ENCODE results near the gene SYNM. TPM values are rescaled to one million over a fixed set of nuclear protein-coding genes. Genes with fewer than 3 reads are reported as not detected.

Gene SYNM
- total RNA-seq, 1 experiment from 2014 or later: 7.3 TPM

DNA sequence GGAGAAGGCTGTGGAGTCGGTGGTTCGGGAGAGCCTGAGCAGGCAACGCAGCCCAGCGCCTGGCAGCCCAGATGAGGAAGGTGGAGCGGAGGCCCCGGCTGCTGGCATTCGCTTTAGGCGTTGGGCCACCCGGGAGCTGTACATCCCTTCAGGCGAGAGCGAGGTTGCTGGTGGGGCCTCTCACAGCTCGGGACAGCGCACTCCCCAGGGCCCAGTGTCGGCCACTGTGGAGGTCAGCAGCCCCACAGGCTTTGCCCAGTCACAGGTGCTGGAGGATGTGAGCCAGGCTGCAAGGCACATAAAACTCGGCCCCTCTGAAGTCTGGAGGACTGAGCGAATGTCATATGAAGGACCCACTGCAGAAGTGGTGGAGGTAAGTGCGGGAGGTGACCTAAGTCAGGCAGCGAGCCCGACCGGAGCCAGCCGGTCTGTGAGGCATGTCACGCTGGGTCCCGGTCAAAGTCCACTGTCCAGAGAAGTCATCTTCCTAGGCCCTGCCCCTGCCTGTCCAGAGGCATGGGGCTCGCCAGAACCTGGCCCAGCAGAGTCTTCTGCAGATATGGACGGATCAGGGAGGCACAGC lies 26.7 kb downstream of the SYNM start:
- in situ Hi-C loops (cut with HindIII; ENCODE audit: low pct_unique_long_range_greater_than_20kb, low sequenced_read_pairs): no loop called here
- no peak for DNase-seq (ENCODE audit: low read depth)

DNA sequence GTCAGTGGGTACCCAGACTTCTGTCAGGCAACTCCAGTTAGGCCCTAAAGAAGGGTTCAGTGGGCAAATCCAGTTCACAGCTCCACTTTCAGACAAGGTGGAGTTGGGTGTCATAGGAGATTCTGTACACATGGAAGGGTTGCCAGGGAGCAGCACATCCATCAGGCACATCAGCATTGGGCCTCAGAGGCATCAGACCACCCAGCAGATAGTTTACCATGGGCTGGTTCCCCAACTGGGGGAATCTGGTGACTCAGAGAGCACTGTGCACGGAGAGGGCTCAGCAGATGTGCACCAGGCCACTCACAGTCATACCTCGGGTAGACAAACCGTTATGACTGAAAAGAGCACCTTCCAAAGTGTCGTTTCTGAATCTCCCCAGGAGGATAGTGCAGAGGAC lies 27.2 kb downstream of the SYNM start:
- in situ Hi-C loops (cut with HindIII; ENCODE audit: low pct_unique_long_range_greater_than_20kb, low sequenced_read_pairs): no loop called here
- DNase-seq (ENCODE audit: low read depth): no peak

DNA sequence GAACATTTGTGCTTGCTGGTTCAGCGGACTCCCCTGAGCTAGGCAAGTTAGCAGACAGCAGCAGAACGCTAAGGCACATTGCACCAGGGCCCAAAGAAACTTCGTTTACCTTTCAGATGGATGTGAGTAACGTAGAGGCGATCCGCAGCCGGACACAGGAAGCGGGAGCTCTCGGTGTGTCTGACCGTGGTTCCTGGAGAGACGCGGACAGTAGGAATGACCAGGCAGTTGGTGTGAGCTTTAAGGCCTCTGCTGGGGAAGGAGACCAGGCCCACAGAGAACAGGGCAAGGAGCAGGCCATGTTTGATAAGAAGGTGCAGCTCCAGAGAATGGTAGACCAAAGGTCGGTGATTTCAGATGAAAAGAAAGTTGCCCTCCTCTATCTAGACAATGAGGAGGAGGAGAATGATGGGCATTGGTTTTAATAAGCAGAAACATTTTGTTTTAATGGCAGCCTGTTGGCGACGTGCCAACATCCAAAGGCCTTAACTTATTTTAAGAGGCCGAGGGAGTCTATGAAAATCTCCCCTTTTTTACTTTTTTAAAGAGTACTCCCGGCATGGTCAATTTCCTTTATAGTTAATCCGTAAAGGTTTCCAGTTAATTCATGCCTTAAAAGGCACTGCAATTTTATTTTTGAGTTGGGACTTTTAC lies 27.9 kb downstream of the SYNM start:
- in situ Hi-C loops (cut with HindIII; ENCODE audit: low pct_unique_long_range_greater_than_20kb, low sequenced_read_pairs): no loop called here
- DNase-seq (ENCODE audit: low read depth): no peak

- DNase-seq (ENCODE audit: low read depth): no peak
- in situ Hi-C loops (cut with HindIII; ENCODE audit: low pct_unique_long_range_greater_than_20kb, low sequenced_read_pairs): no loop called here
Measured at GRCh38 chr15:99134317-99134821, 29.5 kb downstream of the SYNM start.

- DNase-seq (ENCODE audit: low read depth): no peak
- in situ Hi-C loops (cut with HindIII; ENCODE audit: low pct_unique_long_range_greater_than_20kb, low sequenced_read_pairs): no loop called here
Measured at GRCh38 chr15:99135194-99135593, 30.3 kb downstream of the SYNM start.

GRCh38 chr15:99137111-99137546 lies 32.2 kb downstream of the SYNM start:
- in situ Hi-C loops (cut with HindIII; ENCODE audit: low pct_unique_long_range_greater_than_20kb, low sequenced_read_pairs): no loop called here
- no peak for DNase-seq (ENCODE audit: low read depth)

- DNase-seq (ENCODE audit: low read depth): no peak
- in situ Hi-C loops (cut with HindIII; ENCODE audit: low pct_unique_long_range_greater_than_20kb, low sequenced_read_pairs): no loop called here
Measured at GRCh38 chr15:99137877-99138276, 33.0 kb downstream of the SYNM start.

GRCh38 chr15:99138491-99138982 lies 33.7 kb downstream of the SYNM start:
- no peak for DNase-seq (ENCODE audit: low read depth)
- in situ Hi-C loops (cut with HindIII; ENCODE audit: low pct_unique_long_range_greater_than_20kb, low sequenced_read_pairs): no loop called here

DNA sequence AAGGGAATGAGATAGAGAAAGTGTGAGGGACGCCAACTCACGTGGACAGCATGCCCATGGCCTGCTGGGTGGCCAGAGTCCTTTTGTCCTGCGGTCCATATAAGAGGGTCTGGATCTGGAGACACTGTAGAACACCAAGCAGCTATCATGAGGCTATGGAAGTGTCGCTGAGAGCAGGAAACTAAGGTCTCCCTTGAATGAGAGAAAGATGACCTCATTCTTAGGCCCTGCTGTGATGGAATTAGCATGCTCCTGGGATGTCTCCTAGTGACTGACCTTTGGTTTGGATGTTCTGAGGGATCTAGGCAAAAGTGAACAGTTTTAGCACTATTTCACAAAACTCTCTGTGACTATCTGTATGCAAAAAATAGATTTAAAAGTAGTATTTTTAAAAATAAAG lies 34.4 kb downstream of the SYNM start:
- in situ Hi-C loops (cut with HindIII; ENCODE audit: low pct_unique_long_range_greater_than_20kb, low sequenced_read_pairs): no loop called here
- no peak for DNase-seq (ENCODE audit: low read depth)

DNA sequence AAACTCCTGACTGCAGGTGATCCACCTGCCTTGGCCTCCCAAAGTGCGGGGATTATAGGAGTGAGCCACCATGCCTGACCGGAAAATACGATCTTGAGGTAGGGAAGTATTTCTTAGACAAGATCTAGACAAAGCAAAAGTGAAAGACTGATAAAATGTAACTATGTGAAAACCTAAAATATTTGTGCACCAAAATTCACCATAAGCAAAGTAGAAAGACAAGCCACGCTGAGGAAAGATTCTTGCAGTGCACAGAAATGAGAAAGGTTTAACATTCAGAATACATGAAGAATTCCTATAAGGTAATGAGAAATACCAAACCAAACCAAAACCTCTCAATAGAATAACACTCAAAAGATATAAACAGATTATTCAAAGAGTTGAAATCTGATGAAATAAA lies 35.7 kb downstream of the SYNM start:
- in situ Hi-C loops (cut with HindIII; ENCODE audit: low pct_unique_long_range_greater_than_20kb, low sequenced_read_pairs): no loop called here
- DNase-seq (ENCODE audit: low read depth): no peak

GRCh38 chr15:99141943-99142342 lies 37.1 kb downstream of the SYNM start:
- in situ Hi-C loops (cut with HindIII; ENCODE audit: low pct_unique_long_range_greater_than_20kb, low sequenced_read_pairs): no loop called here
- DNase-seq (ENCODE audit: low read depth): no peak

DNA sequence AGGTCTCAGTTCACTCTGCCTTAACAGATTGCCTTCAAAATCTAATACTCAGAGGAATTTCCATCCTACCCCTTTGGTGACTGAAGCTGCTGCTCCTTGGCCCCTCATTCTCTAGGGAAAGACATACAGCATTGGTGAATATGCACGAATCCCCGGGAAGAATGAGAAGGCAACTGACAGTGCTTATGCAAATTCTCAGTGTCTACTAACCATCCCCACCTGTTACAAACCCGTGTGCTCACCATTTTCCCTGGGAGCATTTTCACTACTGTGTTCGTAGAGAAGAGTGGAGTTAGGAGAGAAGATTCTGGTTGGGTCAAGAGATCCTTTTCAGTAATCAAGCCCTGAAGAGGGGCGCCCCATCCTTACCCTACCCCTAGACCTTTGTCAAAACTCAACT lies 37.7 kb downstream of the SYNM start:
- DNase-seq (ENCODE audit: low read depth): no peak
- in situ Hi-C loops (cut with HindIII; ENCODE audit: low pct_unique_long_range_greater_than_20kb, low sequenced_read_pairs): no loop called here

DNA sequence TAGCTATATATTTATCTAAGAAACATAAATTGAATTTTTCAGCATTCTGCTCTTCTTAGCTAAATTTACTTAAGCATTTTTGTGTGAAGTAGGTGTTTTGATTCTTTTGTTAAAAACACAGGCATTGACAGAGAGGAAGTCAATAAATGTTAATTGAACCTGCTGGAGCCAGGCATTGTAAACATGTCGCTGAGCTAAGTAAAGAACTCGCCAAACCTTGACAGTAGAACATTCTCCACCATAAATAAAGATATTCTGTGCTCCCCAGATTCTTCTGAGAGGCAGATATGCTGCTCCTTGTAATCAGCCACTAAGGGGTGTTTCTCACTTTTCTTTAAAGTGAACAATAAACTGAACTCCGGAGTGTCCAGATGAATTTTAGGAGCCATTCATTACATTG lies 38.4 kb downstream of the SYNM start:
- in situ Hi-C loops (cut with HindIII; ENCODE audit: low pct_unique_long_range_greater_than_20kb, low sequenced_read_pairs): no loop called here
- no peak for DNase-seq (ENCODE audit: low read depth)

DNA sequence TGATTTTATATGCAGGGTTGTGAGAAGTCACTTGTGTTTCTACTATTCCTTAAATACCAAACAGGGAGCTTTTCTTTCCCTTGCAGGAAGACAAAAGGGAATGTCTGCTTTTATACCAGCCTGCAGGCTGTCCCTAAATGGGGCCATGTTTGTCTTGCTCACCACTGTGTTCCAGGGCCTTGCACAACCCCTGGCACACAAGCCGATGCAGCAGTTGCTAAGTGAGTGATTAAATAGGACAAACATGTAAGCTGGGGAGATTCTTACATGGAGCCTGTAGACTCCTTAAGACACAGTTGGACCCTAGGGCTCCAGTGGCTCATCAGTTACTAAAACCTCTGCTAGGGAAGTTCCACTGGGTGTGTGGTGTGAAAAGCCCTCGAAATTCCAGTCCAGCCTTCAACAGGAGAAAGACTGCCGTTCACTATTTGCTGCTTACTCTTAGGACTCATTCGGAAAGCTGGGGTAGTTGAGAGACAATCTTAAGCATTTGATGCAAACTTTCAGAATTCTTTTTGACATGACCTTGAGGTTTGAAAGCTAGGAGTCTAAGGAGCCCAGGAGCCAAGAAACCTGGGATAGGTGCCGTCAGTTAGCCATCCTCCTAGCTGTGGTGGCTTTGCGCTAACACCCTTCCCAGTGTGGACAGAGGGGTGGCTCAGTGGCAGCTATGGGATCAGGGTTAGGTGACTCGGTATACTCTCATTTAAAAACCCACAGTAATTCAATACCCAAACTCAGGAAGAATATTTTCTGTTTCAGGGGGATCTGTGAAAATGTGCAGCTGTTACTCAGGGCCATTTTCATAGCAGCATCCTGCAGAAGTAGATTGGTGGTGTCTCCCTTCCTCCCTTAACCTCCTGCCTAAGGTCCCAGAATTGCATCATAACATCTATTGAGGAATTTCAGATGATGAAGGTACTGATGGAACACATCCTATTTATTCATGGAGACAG lies 39.1 kb downstream of the SYNM start:
- DNase-seq (ENCODE audit: low read depth): no peak
- in situ Hi-C loops (cut with HindIII; ENCODE audit: low pct_unique_long_range_greater_than_20kb, low sequenced_read_pairs): no loop called here

GRCh38 chr15:99145005-99145404 lies 40.1 kb downstream of the SYNM start:
- DNase-seq (ENCODE audit: low read depth): no peak
- in situ Hi-C loops (cut with HindIII; ENCODE audit: low pct_unique_long_range_greater_than_20kb, low sequenced_read_pairs): no loop called here

- in situ Hi-C loops (cut with HindIII; ENCODE audit: low pct_unique_long_range_greater_than_20kb, low sequenced_read_pairs): no loop called here
- DNase-seq (ENCODE audit: low read depth): no peak
Measured at GRCh38 chr15:99145778-99146177, 40.9 kb downstream of the SYNM start.

- no peak for DNase-seq (ENCODE audit: low read depth)
- in situ Hi-C loops (cut with HindIII; ENCODE audit: low pct_unique_long_range_greater_than_20kb, low sequenced_read_pairs): no loop called here
Measured at GRCh38 chr15:99146661-99147060, 41.8 kb downstream of the SYNM start.

GRCh38 chr15:99148851-99149276 lies 44.0 kb downstream of the SYNM start:
- in situ Hi-C loops (cut with HindIII; ENCODE audit: low pct_unique_long_range_greater_than_20kb, low sequenced_read_pairs): no loop called here
- no peak for DNase-seq (ENCODE audit: low read depth)

GRCh38 chr15:99149366-99149765 lies 44.5 kb downstream of the SYNM start:
- in situ Hi-C loops (cut with HindIII; ENCODE audit: low pct_unique_long_range_greater_than_20kb, low sequenced_read_pairs): no loop called here
- no peak for DNase-seq (ENCODE audit: low read depth)
